AG09309 (cell line): ENCODE results near the gene RABGAP1.

Source experiments
- DNase-seq: peaks from one replicate; pipeline ENCODE4 v3.0.0-alpha.2; 2010; ENCODE audit warnings: low read depth
- H3K4me3 ChIP-seq: 2 replicates; pipeline ENCODE4 v1.5.1; 2011; ENCODE audit warnings: mild to moderate bottlenecking, low read depth, low read length, moderate library complexity; ENCODE audit not compliant: control insufficient read depth
- TF ChIP-seq, protein P1 (sequence below): IDR thresholded peaks from 2 replicates; pipeline ENCODE4 v1.5.1; 2011; ENCODE audit warnings: mild to moderate bottlenecking, low read depth, low read length, inconsistent platforms; ENCODE audit not compliant: insufficient read depth, control insufficient read depth; ENCODE audit errors: missing control alignments

RABGAP1 gene

DNA sequence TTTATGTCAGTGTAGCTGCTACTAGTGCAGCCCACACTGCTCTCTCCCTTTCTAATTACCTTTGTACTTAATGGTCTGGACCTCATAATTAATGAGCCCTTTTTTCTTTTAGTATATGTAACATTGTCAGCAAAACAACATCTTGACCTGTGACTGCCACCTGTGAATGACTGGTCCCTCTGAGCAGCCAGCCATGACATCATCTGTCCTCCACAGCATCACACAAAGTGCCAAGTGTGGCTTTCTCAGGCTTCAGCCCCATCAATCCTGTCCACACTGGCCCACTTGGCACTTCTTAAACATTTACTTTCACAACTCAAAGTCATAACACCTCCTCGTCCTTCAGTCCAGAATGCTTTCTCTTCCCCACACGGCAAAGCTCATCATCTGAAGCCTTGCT is 197.3 kb downstream of the RABGAP1 start:
- DNase-seq = no peak
- no peak overlapping the region for H3K4me3 ChIP-seq
- TF ChIP-seq, protein P1, sequence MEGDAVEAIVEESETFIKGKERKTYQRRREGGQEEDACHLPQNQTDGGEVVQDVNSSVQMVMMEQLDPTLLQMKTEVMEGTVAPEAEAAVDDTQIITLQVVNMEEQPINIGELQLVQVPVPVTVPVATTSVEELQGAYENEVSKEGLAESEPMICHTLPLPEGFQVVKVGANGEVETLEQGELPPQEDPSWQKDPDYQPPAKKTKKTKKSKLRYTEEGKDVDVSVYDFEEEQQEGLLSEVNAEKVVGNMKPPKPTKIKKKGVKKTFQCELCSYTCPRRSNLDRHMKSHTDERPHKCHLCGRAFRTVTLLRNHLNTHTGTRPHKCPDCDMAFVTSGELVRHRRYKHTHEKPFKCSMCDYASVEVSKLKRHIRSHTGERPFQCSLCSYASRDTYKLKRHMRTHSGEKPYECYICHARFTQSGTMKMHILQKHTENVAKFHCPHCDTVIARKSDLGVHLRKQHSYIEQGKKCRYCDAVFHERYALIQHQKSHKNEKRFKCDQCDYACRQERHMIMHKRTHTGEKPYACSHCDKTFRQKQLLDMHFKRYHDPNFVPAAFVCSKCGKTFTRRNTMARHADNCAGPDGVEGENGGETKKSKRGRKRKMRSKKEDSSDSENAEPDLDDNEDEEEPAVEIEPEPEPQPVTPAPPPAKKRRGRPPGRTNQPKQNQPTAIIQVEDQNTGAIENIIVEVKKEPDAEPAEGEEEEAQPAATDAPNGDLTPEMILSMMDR = no peak

DNA sequence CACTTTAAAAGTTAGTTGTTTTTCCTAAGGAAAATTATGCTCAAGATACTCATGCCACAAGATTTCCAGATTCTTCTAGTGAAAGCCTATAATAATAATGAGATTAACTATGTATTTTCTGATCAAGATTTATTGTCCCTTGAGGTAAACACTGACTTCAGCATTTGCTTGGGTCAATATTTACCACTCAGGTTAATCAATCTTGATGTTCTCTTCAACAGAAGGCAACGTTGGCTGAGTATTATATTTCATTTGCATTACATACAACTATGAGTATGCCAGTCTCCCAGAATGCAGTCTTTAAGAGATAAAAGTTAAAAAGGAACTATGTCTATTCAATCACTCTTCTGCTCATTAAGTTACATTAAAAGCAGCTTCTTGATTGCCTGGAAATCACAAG is 208.2 kb downstream of the RABGAP1 start:
- H3K4me3 ChIP-seq = no peak overlapping the region
- TF ChIP-seq, protein P1 = no peak
- DNase-seq = no peak

DNA sequence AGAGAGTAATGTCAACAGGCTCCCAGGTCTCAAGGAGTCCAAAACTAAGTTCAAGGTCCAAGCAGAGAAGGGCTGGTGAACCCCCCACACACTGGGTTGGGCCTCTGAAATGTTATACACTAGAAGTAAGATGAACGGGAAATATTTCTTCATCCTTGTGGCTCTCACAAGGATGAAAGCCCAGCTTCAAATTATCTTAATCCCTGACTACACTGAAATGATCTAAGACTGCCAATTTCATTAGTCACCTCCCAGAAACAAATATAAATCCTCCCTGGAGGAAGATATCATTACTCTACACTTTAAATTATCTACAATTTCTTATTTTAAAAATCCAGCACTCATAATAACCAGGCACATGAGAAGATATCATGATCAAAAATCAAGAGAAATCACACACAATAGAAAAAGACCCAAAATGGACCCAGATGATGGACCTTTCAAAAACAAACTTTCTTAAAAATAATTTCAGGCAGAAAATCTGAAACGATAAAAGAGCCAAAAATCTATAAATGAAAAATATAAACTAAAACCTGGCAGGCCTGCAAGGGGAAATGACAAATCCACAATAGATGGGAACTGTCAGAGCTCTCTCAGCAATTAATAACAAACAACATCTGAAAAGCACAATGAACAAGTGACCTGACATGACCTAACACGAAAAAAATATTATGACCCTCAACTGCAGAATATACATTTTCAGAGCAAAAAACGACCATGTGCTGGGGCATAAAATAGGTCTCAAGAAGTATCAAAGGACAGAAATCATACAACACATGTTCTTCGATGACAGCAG is 210.1 kb downstream of the RABGAP1 start:
- H3K4me3 ChIP-seq = no peak overlapping the region
- TF ChIP-seq, protein P1 = no peak
- DNase-seq = no peak
